CD4-positive, alpha-beta T cell treated with Interleukin-15 for 1 hour (primary cell): ENCODE results near the gene PDE7B.

Source experiments
- DNase-seq: peaks from one replicate; pipeline ENCODE4 v3.0.0-alpha.2; 2020

The PDE7B gene

DNA sequence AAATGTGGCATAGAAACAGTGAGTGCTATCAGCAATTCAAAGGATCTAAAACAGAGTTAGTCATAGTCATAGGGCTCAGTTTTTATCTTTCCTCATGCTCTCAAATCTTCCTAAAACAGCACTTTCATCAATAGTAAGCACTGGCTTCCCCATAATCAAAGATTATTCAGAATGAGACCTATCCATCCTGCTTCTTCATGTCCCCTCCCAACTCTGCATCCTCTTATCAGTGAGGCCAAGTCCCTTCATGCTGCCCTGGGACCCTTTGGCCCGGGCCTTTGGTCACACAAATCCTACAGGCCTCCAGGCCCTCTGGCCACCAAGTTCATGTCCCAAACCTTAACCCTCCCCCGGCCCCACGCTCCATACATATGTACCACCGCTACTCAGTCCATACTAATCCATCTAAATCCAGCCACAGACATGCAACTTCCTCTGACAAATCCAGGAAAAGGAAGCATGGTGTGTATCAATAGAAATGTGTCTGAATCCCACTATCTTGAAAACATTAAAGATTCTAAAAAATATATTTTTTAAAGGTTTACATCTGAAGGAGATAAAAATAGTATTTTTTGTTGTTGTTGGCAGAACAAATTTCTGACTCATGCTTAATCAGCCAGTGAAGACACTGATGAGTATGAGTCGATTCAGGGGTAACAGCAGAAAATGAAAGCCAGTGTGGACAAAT is 143.5 kb downstream of the PDE7B start:
- no peak for DNase-seq

- DNase-seq = no peak
Observed at GRCh38 chr6:135995545-135995898, 144.0 kb downstream of the PDE7B start.

GRCh38 chr6:135996668-135997067 is 145.2 kb downstream of the PDE7B start:
- DNase-seq = no peak

DNA sequence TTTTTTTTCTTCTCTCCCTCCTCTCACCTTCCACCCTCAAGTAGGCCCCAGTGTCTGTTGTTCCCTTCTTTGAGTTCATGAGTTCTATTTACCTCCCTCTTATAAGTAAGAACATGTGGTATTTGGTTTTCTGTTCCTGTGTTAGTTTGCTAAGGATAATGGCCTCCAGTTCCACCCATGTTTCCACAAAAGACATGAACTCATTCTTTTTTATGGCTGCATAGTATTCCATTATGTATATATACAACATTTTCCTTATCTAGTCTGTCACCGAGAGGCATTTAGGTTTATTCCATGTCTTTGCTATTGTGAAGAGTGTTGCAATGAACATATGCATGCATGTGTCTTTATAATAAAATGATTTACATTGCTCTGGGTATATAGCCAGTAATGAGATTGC is 147.9 kb downstream of the PDE7B start:
- DNase-seq = no peak

GRCh38 chr6:136007345-136007744 is 155.8 kb downstream of the PDE7B start:
- DNase-seq = no peak

DNA sequence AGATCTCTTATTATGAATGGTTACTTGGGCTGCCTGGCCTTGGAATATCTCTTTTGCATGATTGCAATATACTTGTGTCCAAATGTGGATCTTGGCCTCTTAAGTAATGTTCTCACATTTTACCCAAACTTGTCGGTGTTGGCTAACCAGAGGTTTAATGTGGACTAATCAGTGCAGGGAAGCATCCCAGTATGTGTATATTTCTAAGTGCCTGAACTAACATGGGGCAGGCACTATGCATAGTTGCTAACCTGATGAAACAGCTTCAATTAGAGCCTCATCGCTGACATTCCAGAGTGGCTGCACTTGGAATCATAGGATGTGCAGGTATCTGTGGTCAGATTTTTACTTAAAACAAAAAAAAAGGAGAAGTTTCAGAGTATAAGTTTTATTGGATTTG is 160.0 kb downstream of the PDE7B start:
- DNase-seq = no peak

- DNase-seq = no peak
Observed at GRCh38 chr6:136012198-136012887, 160.8 kb downstream of the PDE7B start.

- DNase-seq = no peak
Observed at GRCh38 chr6:136012943-136013342, 161.4 kb downstream of the PDE7B start.

DNA sequence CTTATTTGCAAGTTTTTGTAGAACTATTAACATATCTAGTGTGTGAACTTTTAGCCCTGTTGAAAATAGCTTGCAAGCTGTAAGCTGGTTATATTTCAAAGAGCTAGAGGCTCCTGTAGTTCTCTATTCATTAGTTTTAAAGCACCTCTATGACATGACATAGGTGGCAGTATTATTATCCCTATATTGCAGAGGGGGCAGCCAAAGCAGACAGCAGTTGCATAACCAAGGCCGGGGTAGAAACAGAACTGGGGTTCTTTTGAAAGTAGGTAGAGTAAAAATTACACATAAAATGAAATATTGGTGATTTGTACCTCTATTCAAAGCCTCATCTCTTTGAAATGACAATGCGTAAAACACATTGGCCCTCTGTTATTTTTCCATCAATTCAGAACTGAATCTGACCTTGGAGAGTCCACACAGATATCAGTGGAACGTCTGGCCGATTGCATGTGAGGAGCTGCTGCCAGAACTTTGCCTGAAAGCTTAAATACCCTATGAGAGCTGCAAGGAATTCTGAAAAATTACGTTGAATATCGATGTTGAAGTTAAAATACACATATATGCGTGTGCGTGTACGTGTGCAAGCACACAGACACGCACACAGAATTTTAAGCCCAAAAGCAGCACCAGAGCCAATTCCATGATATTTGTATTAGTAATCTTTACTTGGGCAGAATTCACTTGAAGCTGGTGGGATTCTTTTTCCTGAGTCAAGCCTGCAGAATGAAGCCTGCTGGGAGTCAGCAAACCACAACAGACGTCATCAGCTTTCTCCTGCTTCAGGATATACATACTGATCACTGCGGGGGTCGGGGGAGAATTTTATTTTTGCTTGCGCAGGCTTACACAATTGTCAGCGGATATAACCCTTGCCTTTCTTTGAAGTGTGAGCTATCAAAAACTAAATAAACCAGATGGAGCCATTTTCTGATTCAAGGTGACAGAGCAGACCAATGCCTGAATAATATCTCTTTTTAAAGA is 163.2 kb downstream of the PDE7B start:
- no peak for DNase-seq

GRCh38 chr6:136015531-136015930 is 164.0 kb downstream of the PDE7B start:
- DNase-seq = no peak

GRCh38 chr6:136016228-136017225 is 165.0 kb downstream of the PDE7B start:
- DNase-seq = no peak

GRCh38 chr6:136020691-136021090 is 169.2 kb downstream of the PDE7B start:
- DNase-seq = no peak

- DNase-seq = no peak
Observed at GRCh38 chr6:136022224-136022874, 170.8 kb downstream of the PDE7B start.

DNA sequence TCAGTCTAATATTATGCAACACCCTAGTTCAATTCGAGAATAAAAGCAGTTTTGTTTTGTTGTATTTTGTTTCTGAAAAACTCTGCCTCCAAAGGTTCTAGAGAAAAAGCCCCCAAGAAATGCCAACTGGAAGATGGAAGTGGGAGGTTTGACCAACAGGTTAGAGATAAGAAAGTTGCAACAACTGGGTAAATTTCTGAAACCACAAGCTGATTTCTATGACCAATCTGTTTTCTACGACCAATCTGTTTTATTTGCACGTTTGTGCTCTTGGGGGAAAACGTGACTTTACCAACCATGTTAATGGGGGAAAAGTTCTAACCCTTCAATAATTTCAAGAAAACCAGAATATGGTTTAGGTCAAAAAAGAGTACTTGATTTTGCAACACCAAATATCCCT is 173.2 kb downstream of the PDE7B start:
- DNase-seq = no peak

- DNase-seq = no peak
Observed at GRCh38 chr6:136025736-136026135, 174.2 kb downstream of the PDE7B start.

- no peak for DNase-seq
Observed at GRCh38 chr6:136030131-136030530, 178.6 kb downstream of the PDE7B start.

DNA sequence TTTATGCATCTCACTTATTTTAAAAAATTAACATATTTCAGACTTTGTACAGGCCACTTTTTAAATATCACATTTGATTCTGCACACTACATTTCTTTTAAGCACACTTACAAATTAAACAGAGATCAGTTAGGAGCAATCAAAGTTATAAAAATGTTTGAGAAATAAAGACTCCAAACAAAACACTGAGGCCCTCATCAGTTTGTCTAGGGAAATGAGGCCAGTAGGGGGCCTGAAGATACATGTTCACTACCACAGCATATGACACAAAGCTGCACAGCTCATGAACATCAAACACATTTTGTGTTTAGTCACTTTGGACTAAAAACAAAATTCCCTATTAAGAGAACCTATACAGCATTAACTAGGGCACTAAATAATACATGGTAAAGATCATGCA is 180.5 kb downstream of the PDE7B start:
- no peak for DNase-seq

DNA sequence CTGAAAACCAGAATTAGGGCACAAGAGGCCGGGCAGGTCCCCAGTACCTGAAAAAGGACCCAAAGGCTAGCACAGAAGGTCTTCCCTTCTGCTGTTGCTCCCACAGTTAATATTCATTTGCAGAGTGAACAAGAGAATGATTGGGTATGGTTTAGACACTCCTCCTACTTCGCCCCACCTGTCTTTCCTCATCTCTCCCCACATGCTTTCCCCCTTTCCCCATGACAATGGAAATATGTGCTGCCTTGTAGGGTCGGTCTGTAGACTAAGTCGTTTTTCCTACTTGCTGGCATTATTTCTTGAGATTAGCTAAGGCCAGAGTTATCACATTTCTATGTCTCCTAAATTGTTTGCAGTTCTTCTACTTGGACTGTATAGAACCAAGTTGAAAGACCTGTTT is 181.9 kb downstream of the PDE7B start:
- no peak for DNase-seq

DNA sequence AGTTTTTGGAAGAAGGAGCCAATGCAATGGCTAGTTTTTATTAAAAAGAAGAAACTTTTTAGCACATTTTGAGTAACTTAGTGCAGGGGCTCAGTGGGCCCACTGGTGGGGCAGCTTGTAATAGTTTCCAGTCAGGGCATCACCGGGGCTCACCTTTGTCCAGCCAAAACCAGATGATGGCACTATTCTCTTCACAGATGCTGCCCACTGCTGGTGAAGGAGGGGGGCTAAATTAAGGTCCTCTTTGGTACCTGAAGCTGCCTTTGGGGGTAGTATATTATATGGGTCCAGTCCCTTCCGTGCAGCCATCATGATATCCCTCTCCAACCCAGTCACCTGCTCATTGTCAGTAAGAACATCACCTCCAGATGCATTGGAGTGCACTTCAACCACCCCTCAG is 182.9 kb downstream of the PDE7B start:
- no peak for DNase-seq

- no peak for DNase-seq
Observed at GRCh38 chr6:136035378-136036070, 184.0 kb downstream of the PDE7B start.

- DNase-seq = no peak
Observed at GRCh38 chr6:136036071-136036380, 184.5 kb downstream of the PDE7B start.
